Kidney (tissue), 14 donors: ENCODE measurements around the gene ACAA2. TPM values are rescaled to one million over a fixed set of nuclear protein-coding genes. Genes with fewer than 3 reads are reported as not detected.

Experiments
- DNase-seq, 5 donors: peaks; one replicate each; pipeline ENCODE4 v3.0.0-alpha.2; 2013 to 2020
- FAIRE-seq: peaks from 2 replicates; lab custom pipeline; 2012; peaks lifted over from hg19 to GRCh38; lab: Jason Lieb, UNC
- H3K27ac ChIP-seq, 2 donors: one replicate each; pipeline ENCODE4 v1.7.0; 2013; ENCODE audit warnings: low read depth in 2 of 2, low read length in 2 of 2, inconsistent platforms in 1 of 2
- H3K27me3 ChIP-seq: one replicate; pipeline ENCODE4 v1.7.1; 2013; ENCODE audit warnings: low read length, inconsistent platforms; ENCODE audit not compliant: control insufficient read depth, insufficient read depth
- H3K36me3 ChIP-seq, 3 donors: one replicate each; pipeline versions ENCODE4 v1.7.0 to v1.7.1; 2013; ENCODE audit warnings: low read length in 3 of 3, control low read depth in 1 of 3, inconsistent platforms in 1 of 3; ENCODE audit not compliant: insufficient read depth in 3 of 3, control insufficient read depth in 2 of 3
- H3K4me1 ChIP-seq, 3 donors: one replicate each; pipeline versions ENCODE4 v1.7.0 to v1.7.1; 2013; ENCODE audit warnings: low read length in 3 of 3, inconsistent platforms in 1 of 3, low read depth in 1 of 3; ENCODE audit not compliant: control insufficient read depth in 2 of 3, insufficient read depth in 2 of 3
- H3K4me3 ChIP-seq, 3 donors: one replicate each; pipeline versions ENCODE4 v1.7.0 to v1.8.1; 2013; ENCODE audit warnings: low read length in 3 of 3, control low read depth in 1 of 3, inconsistent platforms in 1 of 3
- H3K9ac ChIP-seq, 3 donors: one replicate each; pipeline versions ENCODE4 v1.7.0 to v1.7.1; 2013; ENCODE audit warnings: low read length in 3 of 3, control low read depth in 1 of 3, inconsistent platforms in 1 of 3
- H3K9me3 ChIP-seq, 3 donors: one replicate each; pipeline versions ENCODE4 v1.7.0 to v1.7.1; 2013; ENCODE audit warnings: low read length in 3 of 3, control low read depth in 1 of 3, inconsistent platforms in 1 of 3; ENCODE audit not compliant: control insufficient read depth in 2 of 3, insufficient read depth in 1 of 3
- CTCF ChIP-seq: IDR thresholded peaks from 3 replicates; pipeline ENCODE4 v1.5.1; 2012; ENCODE audit warnings: mild to moderate bottlenecking, moderate library complexity, borderline replicate concordance; ENCODE audit not compliant: insufficient read depth; ENCODE audit errors: extremely low read depth
- intact Hi-C: fragments of 100-400 bp; cut with DNase I; formaldehyde crosslinking; loops from one replicate; pipeline ENCODE4 v1.11.1; 2022
- polyA plus RNA-seq: library from polyadenylated mRNA; stranded (reverse); fragments of 350-450 nt; fragmentation: Illumina TruSeq; extraction: RNeasy Lipid Tissue Mini Kit (QIAGEN cat#74804); gene quantifications from one replicate; pipeline ENCODE4 v1.2.3, GENCODE V29; 2014; ENCODE audit warnings: low read depth, low replicate concordance; ENCODE audit not compliant: insufficient read depth
- total RNA-seq: library from RNA; stranded (reverse); fragmentation: NEBNext Ultra II Directional; extraction: Animal tissue kit (Norgen Biotek cat#: 25700); gene quantifications from one replicate; pipeline ENCODE4 v1.2.1, GENCODE V29; 2021
- donor health status: control.
- donor health status: control.
- donor health status: control.
- donor health status: control.
- donor health status: control.
- donor health status: DM: yes; HTN: yes; CAD: no.
- donor health status: Normal renal cell carcinoma (clear cell type).

Gene ACAA2
- total and polyA plus RNA-seq, 2 donors from 2014 or later: 115 to 566 TPM

- no peak overlapping the region for H3K27ac ChIP-seq
- FAIRE-seq (no peak), DNase-seq (no peak)
- no peak overlapping the region for H3K9ac ChIP-seq
- no peak overlapping the region for H3K4me3 ChIP-seq
- TF ChIP-seq CTCF: no peak
- peaks cover 0 to 3% (median 0%) of the 10 kb centered on the region in 3 donors for H3K4me1 ChIP-seq
- intact Hi-C loops: no loop called here
- H3K27me3 ChIP-seq: no peaks in the 10 kb centered on the region
- H3K36me3 ChIP-seq: no peaks in the 10 kb centered on the region
- no peaks in the 10 kb centered on the region for H3K9me3 ChIP-seq
Observed at GRCh38 chr18:49817947-49818346, 4.6 kb upstream of the ACAA2 start.

- H3K9ac ChIP-seq: no peak overlapping the region
- no peaks in the 10 kb centered on the region for H3K27me3 ChIP-seq
- TF ChIP-seq CTCF: no peak
- no peak overlapping the region for H3K4me3 ChIP-seq
- intact Hi-C loops: no loop called here
- H3K9me3 ChIP-seq: no peaks in the 10 kb centered on the region
- peaks cover 0 to 6% (median 2%) of the 10 kb centered on the region in 3 donors for H3K4me1 ChIP-seq
- no peak for FAIRE-seq
- H3K36me3 ChIP-seq: no peaks in the 10 kb centered on the region
- DNase-seq: no peak
- no peak overlapping the region for H3K27ac ChIP-seq
Observed at GRCh38 chr18:49815927-49816326, 2.6 kb upstream of the ACAA2 start.

- Histone ChIP-seq H3K9me3 (peaks cover 0 to 4% (median under 1%) of the 10 kb centered on the region in 3 donors), H3K9ac (peak overlapping the region; percentile 3 to 81 (median 79)), H3K4me1 (peaks cover 0 to 6% (median 2%) of the 10 kb centered on the region in 3 donors), H3K27me3 (no peaks in the 10 kb centered on the region), H3K27ac (peak overlapping the region; percentile 98 to 99), H3K4me3 (peak overlapping the region; percentile 57 to 98 (median 68)), H3K36me3 (no peaks in the 10 kb centered on the region)
- intact Hi-C loops: no loop called here
- TF ChIP-seq CTCF: no peak
- DNase-seq: peak in 3 of 5 donors; percentile 76 to 81 (median 79)
- FAIRE-seq: no peak
Observed at GRCh38 chr18:49814147-49814499, 790 bp upstream of the ACAA2 start.

GRCh38 chr18:49813069-49813318, 339 bp downstream of the ACAA2 start:
- intact Hi-C loops: no loop called here
- Histone ChIP-seq H3K27me3 (no peaks in the 10 kb centered on the region), H3K4me3 (peak overlapping the region; percentile 68 to 98 (median 79)), H3K27ac (peak overlapping the region; percentile 98 to 99), H3K4me1 (peaks cover 0 to 6% (median 2%) of the 10 kb centered on the region in 3 donors), H3K9me3 (peaks cover 0 to 4% (median 4%) of the 10 kb centered on the region in 3 donors), H3K36me3 (no peaks in the 10 kb centered on the region), H3K9ac (peak overlapping the region; percentile 68 to 91 (median 85))
- DNase-seq (peak in 3 of 5 donors; percentile 47 to 74 (median 68)), FAIRE-seq (no peak)
- TF ChIP-seq CTCF: no peak
